SH-SY5Y (cell line): Measurements from ENCODE around the gene FGFRL1.

Source experiments
- GATA2 ChIP-seq: IDR thresholded peaks from 2 replicates; pipeline ENCODE4 v1.6.1; 2011; ENCODE audit warnings: mild to moderate bottlenecking, low read depth, low read length
- GATA3 ChIP-seq: IDR thresholded peaks from 2 replicates; pipeline ENCODE4 v1.6.1; 2011; ENCODE audit warnings: low read depth, mild to moderate bottlenecking, low read length, moderate library complexity

Gene FGFRL1

GRCh38 chr4:1003271-1004070, 8.0 kb upstream of the FGFRL1 start:
- TF ChIP-seq GATA2 (no peak), GATA3 (no peak)

DNA sequence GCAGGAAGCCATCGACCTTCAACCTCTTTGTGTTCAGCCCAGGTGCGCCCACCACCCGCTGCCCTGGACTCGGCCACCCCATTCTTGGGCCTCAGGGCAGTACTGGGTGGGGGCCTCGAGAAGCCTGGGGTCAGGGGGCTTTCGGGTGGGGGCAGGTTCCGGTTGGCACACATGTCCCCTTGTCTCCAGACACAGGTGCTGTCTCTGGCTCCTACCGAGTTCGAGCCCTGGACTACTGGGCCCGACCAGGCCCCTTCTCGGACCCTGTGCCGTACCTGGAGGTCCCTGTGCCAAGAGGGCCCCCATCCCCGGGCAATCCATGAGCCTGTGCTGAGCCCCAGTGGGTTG, 7.4 kb upstream of the FGFRL1 start:
- TF ChIP-seq GATA3 (no peak), GATA2 (no peak)

DNA sequence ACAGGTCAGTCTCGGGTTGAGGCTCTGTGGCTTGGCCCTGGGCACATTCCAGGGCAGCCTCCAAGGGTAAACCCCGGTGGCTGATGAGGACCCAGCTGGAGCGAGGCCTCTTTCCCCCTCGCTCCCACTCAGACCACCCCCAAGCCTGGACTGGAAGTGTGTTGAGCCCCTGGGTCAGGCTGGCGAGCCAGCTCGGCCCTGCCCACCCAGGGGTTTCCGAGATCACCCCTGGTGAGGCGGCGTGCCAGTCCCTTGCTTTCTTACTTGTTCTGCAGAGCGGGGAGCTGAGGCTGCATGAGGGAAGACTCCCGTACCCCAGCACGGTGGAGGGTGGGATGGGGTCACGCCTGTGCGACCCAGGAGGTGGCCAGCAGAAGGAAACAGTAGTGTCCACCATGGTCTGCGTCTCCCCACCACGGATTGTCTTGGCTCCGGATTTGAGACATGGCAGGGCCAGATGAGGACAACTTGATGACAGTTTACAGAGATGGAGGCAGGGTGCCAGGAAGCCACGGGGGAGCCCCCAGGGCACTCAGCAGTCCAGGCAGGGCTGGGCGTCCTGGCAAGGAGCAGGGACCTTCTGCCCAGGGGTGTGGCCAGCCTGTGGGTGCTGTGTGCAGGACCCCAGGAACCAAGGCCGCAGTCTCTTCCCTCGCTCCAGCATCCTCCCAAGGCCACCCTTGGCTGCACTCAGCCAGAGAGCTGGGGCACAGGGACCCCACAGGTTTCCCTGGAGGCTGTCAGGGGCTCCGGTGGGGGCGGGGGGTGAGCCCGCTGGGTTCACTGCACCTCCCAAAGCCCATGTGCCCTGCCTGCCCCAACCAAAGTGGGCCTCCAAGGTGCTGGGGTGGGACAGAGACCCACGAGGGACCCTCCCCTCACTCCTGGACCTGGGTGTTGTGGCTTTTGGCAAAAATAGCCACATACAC, 6.6 kb upstream of the FGFRL1 start:
- no peak for TF ChIP-seq GATA2
- TF ChIP-seq GATA3: no peak

- TF ChIP-seq GATA2: no peak
- TF ChIP-seq GATA3: no peak
Measured at GRCh38 chr4:1006856-1007255, 4.6 kb upstream of the FGFRL1 start.

GRCh38 chr4:1008840-1009541, 2.4 kb upstream of the FGFRL1 start:
- TF ChIP-seq GATA3 (no peak), GATA2 (no peak)

DNA sequence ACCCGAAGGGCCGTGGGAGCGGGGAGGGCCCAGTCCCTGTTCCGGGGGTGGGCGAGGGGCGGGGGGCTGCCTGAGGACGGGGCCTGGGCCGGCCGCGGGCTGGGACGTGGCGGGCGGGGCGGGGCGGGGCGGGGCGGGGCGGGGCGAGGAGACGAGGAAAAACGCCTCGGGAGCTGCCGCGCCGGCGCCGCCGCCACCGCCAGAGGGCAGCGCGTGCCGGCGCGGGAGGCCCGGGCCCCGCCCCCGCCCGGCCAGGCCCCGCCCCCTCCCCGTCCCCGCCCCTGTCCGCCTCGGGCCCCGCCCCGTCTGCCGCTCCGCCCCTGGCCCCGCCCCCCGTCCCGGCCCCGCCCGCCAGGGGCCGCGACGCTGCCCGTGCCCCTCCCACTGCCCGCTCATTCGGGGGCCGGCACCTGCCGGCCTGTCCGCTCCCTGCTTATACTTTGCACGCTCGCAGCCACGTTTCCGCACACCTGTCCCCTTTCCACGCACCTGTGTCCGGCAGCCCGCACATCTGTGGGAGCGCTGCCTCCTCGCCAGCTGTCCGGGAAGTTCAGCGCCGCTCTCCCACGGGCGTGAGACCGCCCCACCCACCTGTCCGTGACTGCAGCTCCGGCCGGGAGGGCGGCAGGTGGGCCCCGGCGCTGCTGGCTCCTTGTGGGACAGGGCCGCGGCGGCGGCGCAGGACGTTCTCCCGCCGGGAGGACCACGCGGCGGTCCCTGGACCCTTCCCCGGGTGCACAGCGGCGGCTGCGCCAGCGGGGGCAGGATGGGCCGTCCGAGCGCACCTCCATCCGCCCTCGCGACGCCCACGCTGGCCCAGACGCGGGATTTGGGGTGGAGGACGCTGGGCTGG, 1.7 kb upstream of the FGFRL1 start:
- TF ChIP-seq GATA3 (no peak), GATA2 (no peak)

DNA sequence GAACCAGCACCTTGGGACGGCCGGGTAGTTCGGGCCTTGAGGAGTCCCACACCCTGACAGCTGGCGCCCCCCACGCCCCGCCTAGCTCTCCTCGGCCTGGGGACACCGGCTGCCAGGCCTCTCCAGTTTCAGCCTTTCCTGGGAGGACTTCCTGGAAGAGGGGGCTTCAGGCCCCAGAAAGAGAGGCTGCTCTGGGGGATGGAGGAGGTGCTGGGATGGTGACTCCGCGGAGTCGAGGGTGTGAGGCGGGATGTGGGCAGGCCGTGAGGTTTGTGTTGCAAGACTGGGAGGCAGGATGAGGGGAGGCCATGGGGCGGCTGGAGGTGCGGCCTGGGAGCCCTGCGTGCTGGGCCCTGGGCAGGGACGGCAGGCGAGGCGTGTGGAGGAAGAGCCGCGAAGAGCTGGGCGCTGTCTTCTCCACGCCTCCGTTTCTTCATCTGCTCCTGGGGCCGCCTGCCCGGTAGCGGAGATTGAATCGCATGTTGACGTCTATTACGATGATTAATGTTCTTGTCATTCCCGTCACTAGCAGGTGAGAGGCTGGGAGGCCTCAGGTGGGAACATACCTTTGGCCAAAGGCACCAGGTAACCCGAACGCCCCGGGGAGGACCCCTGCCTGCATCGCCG, 918 bp upstream of the FGFRL1 start:
- TF ChIP-seq GATA2 (no peak), GATA3 (no peak)

- no peak for TF ChIP-seq GATA3
- no peak for TF ChIP-seq GATA2
Measured at GRCh38 chr4:1011666-1012033, 224 bp downstream of the FGFRL1 start.

DNA sequence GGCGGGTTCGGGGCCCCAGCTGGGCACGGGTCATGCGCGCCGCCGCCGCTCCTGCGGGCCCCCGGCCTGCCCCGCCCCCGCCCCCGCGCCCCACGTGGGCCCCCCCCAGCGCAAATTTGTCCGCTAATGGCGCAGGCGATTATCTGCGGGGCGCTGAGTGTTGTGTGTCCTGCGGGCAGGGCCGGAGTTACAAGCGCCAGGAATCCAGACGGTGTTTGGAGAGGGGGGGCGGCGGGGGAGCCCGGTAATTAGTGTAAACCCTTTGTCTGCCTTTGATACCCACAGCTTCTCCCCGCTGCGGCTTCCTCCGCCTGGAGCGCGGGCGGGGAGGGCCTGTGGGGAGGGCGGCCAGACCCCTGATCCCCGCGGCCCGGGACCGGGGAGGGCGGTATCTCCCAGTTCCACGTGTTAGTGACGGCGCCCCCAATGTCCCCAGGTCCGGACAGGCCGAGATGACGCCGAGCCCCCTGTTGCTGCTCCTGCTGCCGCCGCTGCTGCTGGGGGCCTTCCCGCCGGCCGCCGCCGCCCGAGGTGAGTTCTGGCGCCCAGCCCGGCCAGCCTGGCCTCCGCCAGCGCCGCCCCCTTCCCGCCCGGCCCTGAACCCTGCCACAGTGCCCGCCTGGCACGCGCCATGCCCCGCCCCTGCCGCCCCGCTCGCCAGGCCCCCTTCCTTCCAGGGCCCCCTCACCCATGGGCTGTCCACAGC, 761 bp downstream of the FGFRL1 start:
- no peak for TF ChIP-seq GATA2
- no peak for TF ChIP-seq GATA3

DNA sequence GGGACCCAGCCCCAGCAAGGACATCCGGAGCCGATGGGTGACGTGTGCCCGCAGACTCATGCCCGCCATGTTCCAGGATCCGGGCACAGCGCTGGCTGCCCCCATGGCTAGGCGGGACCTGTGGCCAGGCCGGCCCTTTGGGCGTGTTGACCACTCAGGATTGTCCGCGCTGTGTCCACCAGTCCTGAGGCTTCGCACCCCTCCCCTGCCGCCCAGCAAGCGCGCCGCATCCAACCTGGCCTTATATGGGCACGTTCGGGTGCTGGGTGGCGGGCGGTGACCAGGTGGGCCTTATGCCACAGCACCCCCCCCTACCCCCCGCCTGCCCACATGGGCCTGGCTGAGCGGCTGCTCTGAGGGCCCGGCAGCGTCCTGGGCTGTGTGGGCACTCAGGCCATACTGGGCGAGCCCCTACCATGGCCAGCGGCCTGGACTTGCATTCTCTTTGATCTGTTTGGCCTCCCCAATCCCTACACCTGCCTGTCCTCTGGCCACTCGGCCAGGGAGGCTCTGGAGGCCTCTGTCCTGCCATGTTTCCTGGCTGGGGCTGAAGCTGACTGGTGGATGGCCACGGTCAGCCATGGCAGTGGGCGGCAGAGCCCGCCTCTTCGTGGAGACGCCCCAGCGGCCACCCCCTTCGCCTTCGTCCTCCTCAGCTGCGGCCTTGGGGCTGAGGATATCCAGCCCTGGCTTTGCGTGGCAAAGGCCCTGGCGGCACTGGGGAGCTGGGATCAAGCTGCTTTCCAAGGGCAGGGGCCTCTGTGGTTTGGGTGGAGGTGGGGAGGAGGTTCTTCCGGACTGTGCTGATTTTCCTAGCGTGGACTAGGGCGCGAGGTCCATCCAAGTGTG, 2.0 kb downstream of the FGFRL1 start:
- no peak for TF ChIP-seq GATA3
- no peak for TF ChIP-seq GATA2

- no peak for TF ChIP-seq GATA2
- TF ChIP-seq GATA3: no peak
Measured at GRCh38 chr4:1014291-1015167, 3.1 kb downstream of the FGFRL1 start.

GRCh38 chr4:1015179-1015578, 3.8 kb downstream of the FGFRL1 start:
- TF ChIP-seq GATA2 (no peak), GATA3 (no peak)
